ENCODE results near the gene AUNIP. TPM values are rescaled to one million over a fixed set of nuclear protein-coding genes. Genes with fewer than 3 reads are reported as not detected.

The AUNIP gene
- total and polyA plus RNA-seq, 2 of the 8 experiments (the other 6 are each of a cell fraction or from before 2014, with no cell fraction given): 18.6 to 23.2 TPM

DNA sequence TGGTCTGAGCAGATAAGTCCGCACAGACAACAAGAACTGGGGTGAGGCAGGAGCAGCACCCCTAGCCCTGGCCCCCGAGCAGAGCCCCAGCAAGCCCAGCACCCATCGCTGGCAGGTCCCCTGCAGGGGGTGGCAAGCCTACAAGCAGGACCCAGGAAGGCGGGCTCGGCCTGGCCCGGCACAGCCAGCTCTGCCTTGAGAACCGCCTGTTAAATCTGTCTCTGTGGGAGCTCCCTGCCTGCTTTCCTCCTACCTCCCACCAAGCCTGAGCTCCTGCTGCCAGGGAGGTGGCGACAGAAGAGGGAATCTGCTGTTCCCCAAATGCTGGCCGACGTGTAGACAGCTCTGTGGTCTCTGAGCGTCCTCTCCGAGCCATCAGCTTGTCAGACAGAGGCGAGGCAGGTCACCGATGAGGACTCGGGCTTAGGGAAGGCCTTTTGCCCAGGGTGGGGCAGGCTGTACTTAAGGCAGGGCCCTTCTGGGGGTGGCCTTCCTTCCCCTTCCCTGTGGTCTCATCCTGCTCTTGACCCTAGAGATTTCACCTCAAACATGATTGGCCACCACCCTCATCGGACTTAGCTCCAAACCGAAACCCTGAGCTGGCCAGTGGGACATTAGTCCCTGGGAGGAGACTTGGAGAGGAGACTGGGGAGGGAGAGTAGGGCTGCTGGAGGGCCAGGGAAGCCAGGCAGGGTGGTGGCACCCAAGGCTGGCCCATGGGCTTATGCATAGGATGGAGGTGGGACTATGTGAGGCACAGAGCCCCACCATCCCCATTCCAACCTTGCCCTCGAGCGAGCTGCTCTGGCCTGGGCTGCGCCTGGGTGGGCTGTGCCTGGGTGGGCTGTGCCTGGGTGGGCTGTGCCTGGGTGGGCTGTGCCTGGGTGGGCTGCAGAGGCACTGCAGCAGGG is 51.5 kb downstream of the AUNIP start (continued):
- TF ChIP-seq, protein P1, sequence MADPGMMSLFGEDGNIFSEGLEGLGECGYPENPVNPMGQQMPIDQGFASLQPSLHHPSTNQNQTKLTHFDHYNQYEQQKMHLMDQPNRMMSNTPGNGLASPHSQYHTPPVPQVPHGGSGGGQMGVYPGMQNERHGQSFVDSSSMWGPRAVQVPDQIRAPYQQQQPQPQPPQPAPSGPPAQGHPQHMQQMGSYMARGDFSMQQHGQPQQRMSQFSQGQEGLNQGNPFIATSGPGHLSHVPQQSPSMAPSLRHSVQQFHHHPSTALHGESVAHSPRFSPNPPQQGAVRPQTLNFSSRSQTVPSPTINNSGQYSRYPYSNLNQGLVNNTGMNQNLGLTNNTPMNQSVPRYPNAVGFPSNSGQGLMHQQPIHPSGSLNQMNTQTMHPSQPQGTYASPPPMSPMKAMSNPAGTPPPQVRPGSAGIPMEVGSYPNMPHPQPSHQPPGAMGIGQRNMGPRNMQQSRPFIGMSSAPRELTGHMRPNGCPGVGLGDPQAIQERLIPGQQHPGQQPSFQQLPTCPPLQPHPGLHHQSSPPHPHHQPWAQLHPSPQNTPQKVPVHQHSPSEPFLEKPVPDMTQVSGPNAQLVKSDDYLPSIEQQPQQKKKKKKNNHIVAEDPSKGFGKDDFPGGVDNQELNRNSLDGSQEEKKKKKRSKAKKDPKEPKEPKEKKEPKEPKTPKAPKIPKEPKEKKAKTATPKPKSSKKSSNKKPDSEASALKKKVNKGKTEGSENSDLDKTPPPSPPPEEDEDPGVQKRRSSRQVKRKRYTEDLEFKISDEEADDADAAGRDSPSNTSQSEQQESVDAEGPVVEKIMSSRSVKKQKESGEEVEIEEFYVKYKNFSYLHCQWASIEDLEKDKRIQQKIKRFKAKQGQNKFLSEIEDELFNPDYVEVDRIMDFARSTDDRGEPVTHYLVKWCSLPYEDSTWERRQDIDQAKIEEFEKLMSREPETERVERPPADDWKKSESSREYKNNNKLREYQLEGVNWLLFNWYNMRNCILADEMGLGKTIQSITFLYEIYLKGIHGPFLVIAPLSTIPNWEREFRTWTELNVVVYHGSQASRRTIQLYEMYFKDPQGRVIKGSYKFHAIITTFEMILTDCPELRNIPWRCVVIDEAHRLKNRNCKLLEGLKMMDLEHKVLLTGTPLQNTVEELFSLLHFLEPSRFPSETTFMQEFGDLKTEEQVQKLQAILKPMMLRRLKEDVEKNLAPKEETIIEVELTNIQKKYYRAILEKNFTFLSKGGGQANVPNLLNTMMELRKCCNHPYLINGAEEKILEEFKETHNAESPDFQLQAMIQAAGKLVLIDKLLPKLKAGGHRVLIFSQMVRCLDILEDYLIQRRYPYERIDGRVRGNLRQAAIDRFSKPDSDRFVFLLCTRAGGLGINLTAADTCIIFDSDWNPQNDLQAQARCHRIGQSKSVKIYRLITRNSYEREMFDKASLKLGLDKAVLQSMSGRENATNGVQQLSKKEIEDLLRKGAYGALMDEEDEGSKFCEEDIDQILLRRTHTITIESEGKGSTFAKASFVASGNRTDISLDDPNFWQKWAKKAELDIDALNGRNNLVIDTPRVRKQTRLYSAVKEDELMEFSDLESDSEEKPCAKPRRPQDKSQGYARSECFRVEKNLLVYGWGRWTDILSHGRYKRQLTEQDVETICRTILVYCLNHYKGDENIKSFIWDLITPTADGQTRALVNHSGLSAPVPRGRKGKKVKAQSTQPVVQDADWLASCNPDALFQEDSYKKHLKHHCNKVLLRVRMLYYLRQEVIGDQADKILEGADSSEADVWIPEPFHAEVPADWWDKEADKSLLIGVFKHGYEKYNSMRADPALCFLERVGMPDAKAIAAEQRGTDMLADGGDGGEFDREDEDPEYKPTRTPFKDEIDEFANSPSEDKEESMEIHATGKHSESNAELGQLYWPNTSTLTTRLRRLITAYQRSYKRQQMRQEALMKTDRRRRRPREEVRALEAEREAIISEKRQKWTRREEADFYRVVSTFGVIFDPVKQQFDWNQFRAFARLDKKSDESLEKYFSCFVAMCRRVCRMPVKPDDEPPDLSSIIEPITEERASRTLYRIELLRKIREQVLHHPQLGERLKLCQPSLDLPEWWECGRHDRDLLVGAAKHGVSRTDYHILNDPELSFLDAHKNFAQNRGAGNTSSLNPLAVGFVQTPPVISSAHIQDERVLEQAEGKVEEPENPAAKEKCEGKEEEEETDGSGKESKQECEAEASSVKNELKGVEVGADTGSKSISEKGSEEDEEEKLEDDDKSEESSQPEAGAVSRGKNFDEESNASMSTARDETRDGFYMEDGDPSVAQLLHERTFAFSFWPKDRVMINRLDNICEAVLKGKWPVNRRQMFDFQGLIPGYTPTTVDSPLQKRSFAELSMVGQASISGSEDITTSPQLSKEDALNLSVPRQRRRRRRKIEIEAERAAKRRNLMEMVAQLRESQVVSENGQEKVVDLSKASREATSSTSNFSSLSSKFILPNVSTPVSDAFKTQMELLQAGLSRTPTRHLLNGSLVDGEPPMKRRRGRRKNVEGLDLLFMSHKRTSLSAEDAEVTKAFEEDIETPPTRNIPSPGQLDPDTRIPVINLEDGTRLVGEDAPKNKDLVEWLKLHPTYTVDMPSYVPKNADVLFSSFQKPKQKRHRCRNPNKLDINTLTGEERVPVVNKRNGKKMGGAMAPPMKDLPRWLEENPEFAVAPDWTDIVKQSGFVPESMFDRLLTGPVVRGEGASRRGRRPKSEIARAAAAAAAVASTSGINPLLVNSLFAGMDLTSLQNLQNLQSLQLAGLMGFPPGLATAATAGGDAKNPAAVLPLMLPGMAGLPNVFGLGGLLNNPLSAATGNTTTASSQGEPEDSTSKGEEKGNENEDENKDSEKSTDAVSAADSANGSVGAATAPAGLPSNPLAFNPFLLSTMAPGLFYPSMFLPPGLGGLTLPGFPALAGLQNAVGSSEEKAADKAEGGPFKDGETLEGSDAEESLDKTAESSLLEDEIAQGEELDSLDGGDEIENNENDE (IDR thresholded peaks at IDR 0.05; ENCODE audit: insufficient replicate concordance, low read length): no peak
- TF ChIP-seq RNF2 (IDR thresholded peaks at IDR 0.05; ENCODE audit: borderline replicate concordance, low read depth, low read length, missing control alignments, poor library complexity, severe bottlenecking): no peak
- TF ChIP-seq TBP (IDR thresholded peaks at IDR 0.05; ENCODE audit: low read depth, low read length): no peak
- no peak for TF ChIP-seq FOSL1 (IDR thresholded peaks at IDR 0.05; ENCODE audit: insufficient read depth, low read depth, low read length)
- no peak for TF ChIP-seq KDM4A (IDR thresholded peaks at IDR 0.05; ENCODE audit: low read depth, low read length, severe bottlenecking)
- no peak for TF ChIP-seq CTBP2 (IDR thresholded peaks at IDR 0.05; ENCODE audit: borderline replicate concordance, insufficient read depth, insufficient read length, low read length)
- TF ChIP-seq SRF (IDR thresholded peaks at IDR 0.05; ENCODE audit: low read depth, low read length): no peak
- no peak for TF ChIP-seq ZNF274 (IDR thresholded peaks at IDR 0.05; ENCODE audit: borderline replicate concordance, extremely low read depth, low read length)

All from H1 (cell line).